ENCODE data around the gene SBNO2.

The SBNO2 gene

DNA sequence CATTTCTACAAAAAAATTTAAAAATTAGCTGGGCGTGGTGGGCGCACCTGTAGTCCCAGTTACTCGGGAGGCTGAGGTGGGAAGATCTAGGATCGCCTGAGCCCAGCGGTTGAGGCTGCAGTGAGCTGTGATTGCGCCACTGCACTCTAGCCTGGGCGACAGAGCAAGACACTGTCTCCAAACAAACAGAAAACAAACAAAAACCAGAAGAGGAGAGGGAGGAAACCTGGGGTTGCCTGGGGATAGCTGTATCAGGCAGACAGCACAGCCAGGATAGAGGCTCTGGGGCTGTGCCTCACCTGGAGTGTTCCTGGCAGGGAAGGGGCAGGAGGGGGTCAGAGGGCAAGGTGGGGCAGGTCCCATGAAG, 76.3 kb downstream of the SBNO2 start:
- no peak for DNase-seq
- peaks cover 13% of the 10 kb centered on the region for H3K4me1 ChIP-seq (ENCODE audit: low read length)
- no peaks in the 10 kb centered on the region for H3K36me3 ChIP-seq (replicated peaks; ENCODE audit: insufficient read depth, low read length)
- no peaks in the 10 kb centered on the region for H3K9me2 ChIP-seq (replicated peaks; ENCODE audit: insufficient read depth, low read length)
- H3K27me3 ChIP-seq (replicated peaks; ENCODE audit: insufficient read depth, low read length): no peaks in the 10 kb centered on the region
- H2AFZ ChIP-seq (ENCODE audit: low read length): no peak overlapping the region
- H3K4me2 ChIP-seq (ENCODE audit: low read depth, low read length): no peak overlapping the region
- H3K79me2 ChIP-seq (ENCODE audit: low read length): peaks cover 25% of the 10 kb centered on the region
- no peak overlapping the region for H3K4me3 ChIP-seq (ENCODE audit: low read length)
- peaks cover 7% of the 10 kb centered on the region; the same call in 1 of the 2 replicates for H4K20me1 ChIP-seq (ENCODE audit: insufficient read depth, low read length)
- H3F3A ChIP-seq (ENCODE audit: insufficient read depth, low read length): 0 out of 2 replicates have a peak, but pooled peaks cover 3% of the 10 kb centered on the region
- H3K27ac ChIP-seq (ENCODE audit: low read length): no peak overlapping the region
- no peaks in the 10 kb centered on the region for H3K9me3 ChIP-seq (replicated peaks; ENCODE audit: insufficient read depth, low read length)
- H3K9ac ChIP-seq (ENCODE audit: low read length): no peak overlapping the region
- TF ChIP-seq CTCF (IDR thresholded peaks at IDR 0.05; ENCODE audit: low read length) (no peak), EZH2 (optimal IDR thresholded peaks at IDR 0.05; ENCODE audit: low read depth, low read length) (no peak), EZH2phosphoT487 (IDR thresholded peaks at IDR 0.05; ENCODE audit: low read length) (no peak)

DNA sequence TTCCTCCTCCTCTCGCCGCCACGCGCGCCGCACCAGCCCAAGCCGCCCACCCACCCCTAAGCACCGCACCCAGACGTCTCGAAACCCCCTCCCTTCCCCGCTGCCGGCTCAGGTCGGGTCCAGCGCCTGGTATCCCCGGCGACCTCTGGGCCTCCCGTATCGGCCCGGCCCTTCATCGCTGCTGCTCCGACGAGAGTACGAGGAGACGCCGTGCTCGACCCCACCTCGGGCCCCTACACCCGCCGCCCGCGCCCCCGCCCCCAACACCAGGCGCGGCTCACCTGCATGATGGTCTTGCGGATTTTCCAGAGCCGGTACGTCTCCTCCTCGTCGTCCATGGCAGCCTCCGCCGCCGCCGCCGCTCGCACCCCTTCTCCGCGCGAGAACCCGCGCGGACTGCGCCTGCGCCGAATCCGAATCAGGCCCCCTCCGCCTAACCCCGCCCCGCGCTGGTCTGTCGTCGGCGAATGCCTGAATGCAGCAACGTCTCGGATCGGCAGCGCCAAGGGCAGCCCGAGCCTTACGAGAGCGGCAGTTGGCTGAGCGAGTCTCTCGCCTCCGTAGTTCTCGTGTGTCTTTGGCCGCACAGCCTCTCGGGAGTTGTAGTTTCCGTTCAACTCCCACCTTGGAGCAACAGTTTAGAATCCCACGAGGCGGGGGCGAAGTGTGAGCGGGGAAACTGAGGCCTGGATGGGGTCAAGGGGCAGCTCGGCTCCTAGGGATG, 78.9 kb downstream of the SBNO2 start, which contains the start of gene POLR2E:
Gene POLR2E (minus strand): TSS at position 398 of the 724 bp plus-strand sequence. CDS start 60 bp downstream, at position 338.
- Histone ChIP-seq H4K20me1 (ENCODE audit: insufficient read depth, low read length) (peaks cover 7% of the 10 kb centered on the region; the same call in 1 of the 2 replicates), H3K9me2 (replicated peaks; ENCODE audit: insufficient read depth, low read length) (no peaks in the 10 kb centered on the region), H3F3A (ENCODE audit: insufficient read depth, low read length) (0 out of 2 replicates have a peak, but pooled peaks cover 7% of the 10 kb centered on the region), H3K27me3 (replicated peaks; ENCODE audit: insufficient read depth, low read length) (no peaks in the 10 kb centered on the region), H3K4me3 (ENCODE audit: low read length) (peak within 1 kb of the TSS; percentile 81), H2AFZ (ENCODE audit: low read length) (peak within 1 kb of the TSS; percentile 61), H3K4me1 (ENCODE audit: low read length) (peaks cover 13% of the 10 kb centered on the region), H3K4me2 (ENCODE audit: low read depth, low read length) (peak within 1 kb of the TSS; percentile 63), H3K79me2 (ENCODE audit: low read length) (peaks cover 38% of the 10 kb centered on the region), H3K36me3 (replicated peaks; ENCODE audit: insufficient read depth, low read length) (no peaks in the 10 kb centered on the region), H3K9me3 (replicated peaks; ENCODE audit: insufficient read depth, low read length) (no peaks in the 10 kb centered on the region), H3K9ac (ENCODE audit: low read length) (peak within 1 kb of the TSS; percentile 79), H3K27ac (ENCODE audit: low read length) (no peak within 1 kb of the TSS)
- TF ChIP-seq EZH2phosphoT487 (IDR thresholded peaks at IDR 0.05; ENCODE audit: low read length): no peak
- no peak for TF ChIP-seq EZH2 (optimal IDR thresholded peaks at IDR 0.05; ENCODE audit: low read depth, low read length)
- no peak for TF ChIP-seq CTCF (IDR thresholded peaks at IDR 0.05; ENCODE audit: low read length)
- DNase-seq: peak; percentile 100

- peaks cover 13% of the 10 kb centered on the region for H3K4me1 ChIP-seq (ENCODE audit: low read length)
- TF ChIP-seq EZH2phosphoT487 (IDR thresholded peaks at IDR 0.05; ENCODE audit: low read length): no peak
- TF ChIP-seq EZH2 (optimal IDR thresholded peaks at IDR 0.05; ENCODE audit: low read depth, low read length): no peak
- TF ChIP-seq CTCF (IDR thresholded peaks at IDR 0.05; ENCODE audit: low read length): no peak
- H3K27ac ChIP-seq (ENCODE audit: low read length): no peak overlapping the region
These were observed 79.5 kb downstream of the SBNO2 start for GRCh38 chr19:1094655-1094977.

More at GRCh38 chr19:1094655-1094977, 79.5 kb downstream of the SBNO2 start:
- H3K36me3 ChIP-seq (replicated peaks; ENCODE audit: insufficient read depth, low read length): no peaks in the 10 kb centered on the region
- H3K4me3 ChIP-seq (ENCODE audit: low read length): peak overlapping the region; percentile 81
- DNase-seq: no peak
- peaks cover 7% of the 10 kb centered on the region; the same call in 1 of the 2 replicates for H4K20me1 ChIP-seq (ENCODE audit: insufficient read depth, low read length)
- no peak overlapping the region for H2AFZ ChIP-seq (ENCODE audit: low read length)
- H3F3A ChIP-seq (ENCODE audit: insufficient read depth, low read length): 0 out of 2 replicates have a peak, but pooled peaks cover 7% of the 10 kb centered on the region
- H3K9me2 ChIP-seq (replicated peaks; ENCODE audit: insufficient read depth, low read length): no peaks in the 10 kb centered on the region
- H3K9me3 ChIP-seq (replicated peaks; ENCODE audit: insufficient read depth, low read length): no peaks in the 10 kb centered on the region
- no peaks in the 10 kb centered on the region for H3K27me3 ChIP-seq (replicated peaks; ENCODE audit: insufficient read depth, low read length)
- peaks cover 38% of the 10 kb centered on the region for H3K79me2 ChIP-seq (ENCODE audit: low read length)
- H3K4me2 ChIP-seq (ENCODE audit: low read depth, low read length): peak overlapping the region; percentile 63
- peak overlapping the region; percentile 79 for H3K9ac ChIP-seq (ENCODE audit: low read length)
